Keratinocyte (primary cell): Measurements from ENCODE around the gene MGAT5. TPM values are rescaled to one million over a fixed set of nuclear protein-coding genes. Genes with fewer than 3 reads are reported as not detected.

Source experiments
- DNase-seq: peaks from one replicate; pipeline ENCODE4 v3.0.0-alpha.2; 2011; ENCODE audit warnings: low read depth, missing footprints, low spot score
- FAIRE-seq: peaks from 2 replicates; lab custom pipeline; 2011; peaks lifted over from hg19 to GRCh38; lab: Jason Lieb, UNC
- H2AFZ ChIP-seq: 2 replicates; pipeline ENCODE4 v1.6.0; 2012; ENCODE audit warnings: low read length, control low read depth, inconsistent platforms; ENCODE audit not compliant: control insufficient read depth
- H3K27ac ChIP-seq: 2 replicates; pipeline ENCODE4 v1.5.1; 2011; ENCODE audit warnings: low read length; ENCODE audit not compliant: control insufficient read depth, insufficient read depth
- H3K27me3 ChIP-seq: 3 replicates; pipeline ENCODE4 v1.6.0; 2011; ENCODE audit warnings: low read length; ENCODE audit not compliant: control insufficient read depth, insufficient read depth; ENCODE audit errors: extremely low read depth
- H3K36me3 ChIP-seq, 2 experiments: 2 replicates in 1 of 2; 3 replicates in 1 of 2; pipeline ENCODE4 v1.5.1; 2011; ENCODE audit warnings: low read length in 2 of 2, mild to moderate bottlenecking in 1 of 2; ENCODE audit not compliant: control insufficient read depth in 2 of 2, insufficient read depth in 2 of 2; ENCODE audit errors: extremely low read depth in 1 of 2
- H3K4me1 ChIP-seq: 3 replicates; pipeline ENCODE4 v1.5.1; 2011; ENCODE audit warnings: low read length; ENCODE audit not compliant: control insufficient read depth, insufficient read depth; ENCODE audit errors: extremely low read depth
- H3K4me2 ChIP-seq: 3 replicates; pipeline ENCODE4 v1.6.0; 2011; ENCODE audit warnings: low read depth, low read length; ENCODE audit not compliant: control insufficient read depth, insufficient read depth; ENCODE audit errors: extremely low read depth
- H3K4me3 ChIP-seq, 3 experiments: fragments of 200-600 bp in 1 of 3; sonication (generic) in 1 of 3; 2 replicates in 2 of 3; 3 replicates in 1 of 3; pipeline ENCODE4 v1.5.1; 2011 to 2016; ENCODE audit warnings: low read length in 3 of 3, mild to moderate bottlenecking in 3 of 3, control low read depth in 2 of 3, inconsistent platforms in 1 of 3, low read depth in 1 of 3, mixed read lengths in 1 of 3, mixed run types in 1 of 3, moderate library complexity in 1 of 3; ENCODE audit not compliant: control insufficient read depth in 2 of 3, insufficient read depth in 2 of 3; ENCODE audit errors: extremely low read depth in 1 of 3
- H3K79me2 ChIP-seq: 2 replicates; pipeline ENCODE4 v1.6.0; 2012; ENCODE audit warnings: low read length; ENCODE audit not compliant: control insufficient read depth, insufficient read depth
- H3K9ac ChIP-seq: 3 replicates; pipeline ENCODE4 v1.6.0; 2011; ENCODE audit warnings: low read length; ENCODE audit not compliant: control insufficient read depth, insufficient read depth; ENCODE audit errors: extremely low read depth
- H3K9me1 ChIP-seq: 3 replicates; pipeline ENCODE4 v1.6.0; 2011; ENCODE audit warnings: low read length; ENCODE audit not compliant: control insufficient read depth, insufficient read depth; ENCODE audit errors: extremely low read depth
- H3K9me3 ChIP-seq: 2 replicates; pipeline ENCODE4 v1.5.1; 2012; ENCODE audit warnings: low read depth, low read length; ENCODE audit not compliant: control insufficient read depth
- H4K20me1 ChIP-seq: 3 replicates; pipeline ENCODE4 v1.6.0; 2011; ENCODE audit warnings: low read length; ENCODE audit not compliant: control insufficient read depth, insufficient read depth; ENCODE audit errors: extremely low read depth
- EZH2 ChIP-seq: IDR thresholded peaks from one replicate; pipeline ENCODE4 v1.6.1; 2012; ENCODE audit warnings: inconsistent platforms, mild to moderate bottlenecking, low read length, moderate library complexity
- dilution Hi-C: fragments of 300-500 bp; cut with MboI; formaldehyde crosslinking; loops from one replicate; pipeline ENCODE4 v1.7.0; 2020; ENCODE audit warnings: low sequenced_read_pairs; ENCODE audit not compliant: extremely low pct_ligation_motif_present
- polyA plus RNA-seq, 5 experiments: library from polyadenylated mRNA; depleted of rRNA in 3 of 5; stranded (reverse) in 3 of 5; stranded (forward) in 1 of 5; unstranded in 1 of 5; fragments of >200 nt; gene quantifications; 1 replicate in 1 of 5; 2 replicates in 3 of 5; 3 replicates in 1 of 5; pipeline versions ENCODE4 v1.2.1 to v1.2.3, GENCODE V29; 2011 to 2012; ENCODE audit warnings: missing spikeins in 2 of 5, low read depth in 1 of 5, low replicate concordance in 1 of 5
- TF ChIP-seq, protein P1 (sequence below), 3 experiments: IDR thresholded peaks in 1 of 3; conservative IDR thresholded peaks in 1 of 3; optimal IDR thresholded peaks in 1 of 3; 2 replicates in 2 of 3; 3 replicates in 1 of 3; pipeline versions ENCODE3 to v1.5.1; 2011; ENCODE audit warnings: low read length in 3 of 3, mild to moderate bottlenecking in 3 of 3, moderate library complexity in 2 of 3, control low read depth in 1 of 3, inconsistent platforms in 1 of 3; ENCODE audit not compliant: insufficient read depth in 2 of 3; ENCODE audit errors: extremely low read depth in 1 of 3

MGAT5 gene
- polyA plus RNA-seq, 1 donor (not counting 4 experiments of a cell fraction or from before 2014, with no cell fraction given), result 23.0 TPM

DNA sequence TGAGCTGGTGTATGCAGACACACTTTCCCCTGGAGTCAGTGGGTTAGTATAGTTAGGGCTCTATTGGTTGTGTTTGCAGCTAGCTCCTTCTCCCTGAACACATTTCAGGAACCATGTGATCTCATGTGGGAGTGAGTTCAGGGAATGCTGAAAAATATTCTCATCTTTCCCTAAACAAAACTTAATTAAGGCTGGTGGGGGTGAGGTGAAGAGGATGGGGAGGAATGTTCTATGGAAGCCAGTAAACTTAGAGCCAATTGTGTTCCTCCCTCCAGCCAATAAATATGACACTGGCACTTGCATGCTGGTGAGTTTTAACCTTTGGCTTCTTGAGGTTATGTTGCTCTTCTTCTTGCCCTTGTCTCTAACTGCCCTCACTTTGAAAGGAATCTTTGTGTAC, 952 bp downstream of the MGAT5 start:
- Histone ChIP-seq H3K4me1 (no peaks in the 10 kb centered on the region), H3K79me2 (peaks cover 10% of the 10 kb centered on the region), H3K27ac (no peak overlapping the region), H2AFZ (no peak overlapping the region), H3K4me3 (no peak overlapping the region), H3K9ac (no peak overlapping the region), H3K9me3 (no peaks in the 10 kb centered on the region), H4K20me1 (peaks cover 2% of the 10 kb centered on the region), H3K4me2 (no peak overlapping the region), H3K9me1 (no peaks in the 10 kb centered on the region), H3K36me3 (peaks cover 8 to 13% of the 10 kb centered on the region in 2 experiments), H3K27me3 (no peaks in the 10 kb centered on the region)
- FAIRE-seq, result no peak
- DNase-seq, result no peak
- no peak for TF ChIP-seq EZH2
- dilution Hi-C loops, result no loop called here

DNA sequence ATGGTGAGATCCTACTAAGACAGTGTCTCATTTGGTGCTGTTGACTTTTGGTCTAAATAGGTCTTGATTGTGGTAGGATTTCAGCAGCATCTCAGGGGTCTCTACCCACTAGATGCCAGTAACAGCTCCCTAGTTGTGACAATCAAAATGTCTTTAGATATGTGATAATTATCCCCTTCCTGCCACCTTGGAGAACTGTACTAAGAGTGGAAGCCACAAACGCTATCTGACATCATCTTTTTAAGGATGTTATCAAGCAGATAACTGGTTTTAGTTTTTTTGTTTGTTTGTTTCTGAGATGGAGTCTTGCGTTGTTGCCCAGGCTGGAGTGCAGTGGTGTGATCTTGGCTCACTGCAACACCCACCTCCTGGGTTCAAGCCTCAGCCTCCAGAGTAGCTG, 3.1 kb downstream of the MGAT5 start:
- dilution Hi-C loops, result no loop called here
- Histone ChIP-seq H3K27ac (no peak overlapping the region), H3K9me3 (no peaks in the 10 kb centered on the region), H2AFZ (no peak overlapping the region), H3K9ac (no peak overlapping the region), H3K4me1 (no peaks in the 10 kb centered on the region), H3K4me2 (no peak overlapping the region), H3K79me2 (peaks cover 9% of the 10 kb centered on the region), H3K9me1 (peaks cover 2% of the 10 kb centered on the region), H3K27me3 (no peaks in the 10 kb centered on the region), H3K36me3 (peaks cover 8 to 13% of the 10 kb centered on the region in 2 experiments), H3K4me3 (no peak overlapping the region), H4K20me1 (peaks cover 2% of the 10 kb centered on the region)
- no peak for FAIRE-seq
- no peak for DNase-seq
- no peak for TF ChIP-seq EZH2
- TF ChIP-seq, protein P1, sequence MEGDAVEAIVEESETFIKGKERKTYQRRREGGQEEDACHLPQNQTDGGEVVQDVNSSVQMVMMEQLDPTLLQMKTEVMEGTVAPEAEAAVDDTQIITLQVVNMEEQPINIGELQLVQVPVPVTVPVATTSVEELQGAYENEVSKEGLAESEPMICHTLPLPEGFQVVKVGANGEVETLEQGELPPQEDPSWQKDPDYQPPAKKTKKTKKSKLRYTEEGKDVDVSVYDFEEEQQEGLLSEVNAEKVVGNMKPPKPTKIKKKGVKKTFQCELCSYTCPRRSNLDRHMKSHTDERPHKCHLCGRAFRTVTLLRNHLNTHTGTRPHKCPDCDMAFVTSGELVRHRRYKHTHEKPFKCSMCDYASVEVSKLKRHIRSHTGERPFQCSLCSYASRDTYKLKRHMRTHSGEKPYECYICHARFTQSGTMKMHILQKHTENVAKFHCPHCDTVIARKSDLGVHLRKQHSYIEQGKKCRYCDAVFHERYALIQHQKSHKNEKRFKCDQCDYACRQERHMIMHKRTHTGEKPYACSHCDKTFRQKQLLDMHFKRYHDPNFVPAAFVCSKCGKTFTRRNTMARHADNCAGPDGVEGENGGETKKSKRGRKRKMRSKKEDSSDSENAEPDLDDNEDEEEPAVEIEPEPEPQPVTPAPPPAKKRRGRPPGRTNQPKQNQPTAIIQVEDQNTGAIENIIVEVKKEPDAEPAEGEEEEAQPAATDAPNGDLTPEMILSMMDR (optimal IDR thresholded peaks at IDR 0.05 in 1 of 3, IDR thresholded peaks at IDR 0.05 in 1 of 3, conservative IDR thresholded peaks at IDR 0.05 in 1 of 3; ENCODE audit: extremely low read depth in 1 of 3, insufficient read depth in 2 of 3, low read length in 3 of 3), result no peak

DNA sequence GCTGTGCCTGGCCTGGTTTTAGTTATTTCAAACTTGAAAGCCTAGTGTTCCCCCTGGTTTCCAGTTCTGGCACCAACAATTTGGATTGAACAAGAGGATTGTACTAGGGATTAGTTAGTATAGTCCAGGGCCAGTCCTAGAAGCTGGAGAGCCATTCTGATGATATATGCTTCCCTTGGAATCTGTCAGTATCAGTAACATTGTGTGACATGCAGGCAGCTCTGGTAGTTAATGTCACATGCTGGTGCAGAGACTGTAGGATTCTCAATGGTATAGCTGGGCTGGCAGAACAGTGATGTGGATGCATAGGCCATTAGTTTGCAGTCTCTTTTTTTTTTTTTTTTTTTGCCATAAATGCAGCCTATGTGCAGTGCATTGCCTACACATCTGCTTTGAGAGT, 3.6 kb downstream of the MGAT5 start:
- dilution Hi-C loops, result no loop called here
- H3K9me1 ChIP-seq, result peaks cover 2% of the 10 kb centered on the region

More for the DNA sequence above, 3.6 kb downstream of the MGAT5 start:
- no peaks in the 10 kb centered on the region for H3K9me3 ChIP-seq
- no peak overlapping the region for H3K27ac ChIP-seq
- peaks cover 2% of the 10 kb centered on the region for H4K20me1 ChIP-seq
- no peak for DNase-seq
- H3K79me2 ChIP-seq, result peaks cover 6% of the 10 kb centered on the region
- H3K4me3 ChIP-seq, result no peak overlapping the region
- no peak overlapping the region for H3K9ac ChIP-seq
- no peak for FAIRE-seq
- no peaks in the 10 kb centered on the region for H3K27me3 ChIP-seq
- H3K4me1 ChIP-seq, result no peaks in the 10 kb centered on the region
- TF ChIP-seq, protein P1 (optimal IDR thresholded peaks at IDR 0.05 in 1 of 3, IDR thresholded peaks at IDR 0.05 in 1 of 3, conservative IDR thresholded peaks at IDR 0.05 in 1 of 3; ENCODE audit: extremely low read depth in 1 of 3, insufficient read depth in 2 of 3, low read length in 3 of 3), result no peak
- no peak for TF ChIP-seq EZH2
- no peak overlapping the region for H2AFZ ChIP-seq
- no peak overlapping the region for H3K4me2 ChIP-seq
- H3K36me3 ChIP-seq, result peaks cover 8 to 13% of the 10 kb centered on the region in 2 experiments
